ENCODE data around the gene FIS1.
A peak's percentile ranks its signal among the peaks of the same experiment; 100 is the strongest.

FIS1 gene

GRCh38 chr7:101225650-101226049, 19.2 kb downstream of the FIS1 start:
- peaks cover 4 to 52% (median 31%) of the 10 kb centered on the region in 4 experiments for H3K36me3 ChIP-seq (ENCODE audit: control insufficient read depth in 4 of 4, insufficient read depth in 4 of 4, low read length in 3 of 4)
- H3K9me3 ChIP-seq (ENCODE audit: control extremely low read depth in 1 of 5, control insufficient read depth in 4 of 5, insufficient read depth in 2 of 5, low read depth in 1 of 5, low read length in 4 of 5): no peaks in the 10 kb centered on the region
- ChIA-PET POLR2A (no interaction called here), CTCF (interaction anchor here (1.2 to 3.3 kb wide), 3 partner anchors 9 to 19 kb away, joined by 3 to 23 read pairs (median 3); partner anchors contain the start of gene CLDN15)
- H3K27me3 ChIP-seq (replicated peaks in 2 of 5; ENCODE audit: control insufficient read depth in 4 of 5, insufficient read depth in 5 of 5, low read length in 4 of 5): no peaks in the 10 kb centered on the region
- no peak for DNase-seq
- no peak overlapping the region for H3K4me3 ChIP-seq (ENCODE audit: control insufficient read depth in 1 of 7, extremely low read depth in 1 of 7, insufficient read depth in 4 of 7, low read depth in 2 of 7, low read length in 6 of 7)
- H3K27ac ChIP-seq (ENCODE audit: insufficient read depth in 1 of 2, low read depth in 1 of 2, low read length in 2 of 2, poor library complexity in 1 of 2, severe bottlenecking in 2 of 2): no peak overlapping the region
- H3K4me1 ChIP-seq (ENCODE audit: control extremely low read depth in 1 of 4, control insufficient read depth in 4 of 4, insufficient read depth in 4 of 4, low read length in 3 of 4): peaks cover 0 to 4% (median 2%) of the 10 kb centered on the region in 4 experiments
- WGBS (ENCODE audit: insufficient coverage): 99% methylated on average over 5 of the region's 6 CpGs

GRCh38 chr7:101223528-101223927, 21.4 kb downstream of the FIS1 start:
- Histone ChIP-seq H3K27me3 (replicated peaks in 2 of 5; ENCODE audit: control insufficient read depth in 4 of 5, insufficient read depth in 5 of 5, low read length in 4 of 5) (no peaks in the 10 kb centered on the region), H3K4me3 (ENCODE audit: control insufficient read depth in 1 of 7, extremely low read depth in 1 of 7, insufficient read depth in 4 of 7, low read depth in 2 of 7, low read length in 6 of 7) (no peak overlapping the region), H3K36me3 (ENCODE audit: control insufficient read depth in 4 of 4, insufficient read depth in 4 of 4, low read length in 3 of 4) (peaks cover 4 to 50% (median 31%) of the 10 kb centered on the region in 4 experiments), H3K4me1 (ENCODE audit: control extremely low read depth in 1 of 4, control insufficient read depth in 4 of 4, insufficient read depth in 4 of 4, low read length in 3 of 4) (peaks cover 3 to 11% (median 8%) of the 10 kb centered on the region in 4 experiments), H3K27ac (ENCODE audit: insufficient read depth in 1 of 2, low read depth in 1 of 2, low read length in 2 of 2, poor library complexity in 1 of 2, severe bottlenecking in 2 of 2) (no peak overlapping the region), H3K9me3 (ENCODE audit: control extremely low read depth in 1 of 5, control insufficient read depth in 4 of 5, insufficient read depth in 2 of 5, low read depth in 1 of 5, low read length in 4 of 5) (no peaks in the 10 kb centered on the region)
- no peak for DNase-seq
- ChIA-PET POLR2A (no interaction called here), CTCF (interaction anchor here (1.6 kb wide), 1 partner anchor 21 kb away, joined by 6 read pairs; the partner anchor contains the start of gene FIS1)
- 97% methylated on average over 14 of the region's 15 CpGs for WGBS (ENCODE audit: insufficient coverage)

GRCh38 chr7:101222275-101222830, 22.5 kb downstream of the FIS1 start:
- Histone ChIP-seq H3K4me3 (ENCODE audit: control insufficient read depth in 1 of 7, extremely low read depth in 1 of 7, insufficient read depth in 4 of 7, low read depth in 2 of 7, low read length in 6 of 7) (no peak overlapping the region), H3K4me1 (ENCODE audit: control extremely low read depth in 1 of 4, control insufficient read depth in 4 of 4, insufficient read depth in 4 of 4, low read length in 3 of 4) (peaks cover 3 to 18% (median 13%) of the 10 kb centered on the region in 4 experiments), H3K9me3 (ENCODE audit: control extremely low read depth in 1 of 5, control insufficient read depth in 4 of 5, insufficient read depth in 2 of 5, low read depth in 1 of 5, low read length in 4 of 5) (no peaks in the 10 kb centered on the region), H3K36me3 (ENCODE audit: control insufficient read depth in 4 of 4, insufficient read depth in 4 of 4, low read length in 3 of 4) (peaks cover 4 to 45% (median 31%) of the 10 kb centered on the region in 4 experiments), H3K27me3 (replicated peaks in 2 of 5; ENCODE audit: control insufficient read depth in 4 of 5, insufficient read depth in 5 of 5, low read length in 4 of 5) (no peaks in the 10 kb centered on the region), H3K27ac (ENCODE audit: insufficient read depth in 1 of 2, low read depth in 1 of 2, low read length in 2 of 2, poor library complexity in 1 of 2, severe bottlenecking in 2 of 2) (no peak overlapping the region)
- no peak for DNase-seq
- 97% methylated on average over 21 of the region's 27 CpGs for WGBS (ENCODE audit: insufficient coverage)
- POLR2A ChIA-PET: no interaction called here
- CTCF ChIA-PET: interaction anchor here (0.9 to 1.6 kb wide), 4 partner anchors 13 to 22 kb away, joined by 3 to 6 read pairs (median 4); partner anchors contain the start of genes CLDN15 and FIS1

- Histone ChIP-seq H3K4me1 (ENCODE audit: control extremely low read depth in 1 of 4, control insufficient read depth in 4 of 4, insufficient read depth in 4 of 4, low read length in 3 of 4) (peaks cover 3 to 29% (median 25%) of the 10 kb centered on the region in 4 experiments), H3K27me3 (replicated peaks in 2 of 5; ENCODE audit: control insufficient read depth in 4 of 5, insufficient read depth in 5 of 5, low read length in 4 of 5) (no peaks in the 10 kb centered on the region), H3K36me3 (ENCODE audit: control insufficient read depth in 4 of 4, insufficient read depth in 4 of 4, low read length in 3 of 4) (peaks cover 2 to 37% (median 27%) of the 10 kb centered on the region in 4 experiments), H3K27ac (ENCODE audit: insufficient read depth in 1 of 2, low read depth in 1 of 2, low read length in 2 of 2, poor library complexity in 1 of 2, severe bottlenecking in 2 of 2) (no peak overlapping the region), H3K9me3 (ENCODE audit: control extremely low read depth in 1 of 5, control insufficient read depth in 4 of 5, insufficient read depth in 2 of 5, low read depth in 1 of 5, low read length in 4 of 5) (no peaks in the 10 kb centered on the region), H3K4me3 (ENCODE audit: control insufficient read depth in 1 of 7, extremely low read depth in 1 of 7, insufficient read depth in 4 of 7, low read depth in 2 of 7, low read length in 6 of 7) (no peak overlapping the region)
- CTCF ChIA-PET: interaction anchor here (0.7 to 5.5 kb wide), 4 partner anchors 8 to 24 kb away, joined by 3 to 57 read pairs (median 14); partner anchors contain the start of genes CLDN15 and FIS1
- WGBS (ENCODE audit: insufficient coverage): 100% methylated on average over 3 of the region's 5 CpGs
- POLR2A ChIA-PET: interaction anchor here (1.3 kb wide), 1 partner anchor 17 kb away, joined by 3 read pairs; the partner anchor contains the start of gene CLDN15
- no peak for DNase-seq
These were observed 24.6 kb downstream of the FIS1 start for GRCh38 chr7:101220295-101220694.

GRCh38 chr7:101218236-101219125, 26.4 kb downstream of the FIS1 start:
- Histone ChIP-seq H3K9me3 (ENCODE audit: control extremely low read depth in 1 of 5, control insufficient read depth in 4 of 5, insufficient read depth in 2 of 5, low read depth in 1 of 5, low read length in 4 of 5) (no peaks in the 10 kb centered on the region), H3K36me3 (ENCODE audit: control insufficient read depth in 4 of 4, insufficient read depth in 4 of 4, low read length in 3 of 4) (peaks cover 2 to 27% (median 16%) of the 10 kb centered on the region in 4 experiments), H3K4me1 (ENCODE audit: control extremely low read depth in 1 of 4, control insufficient read depth in 4 of 4, insufficient read depth in 4 of 4, low read length in 3 of 4) (peaks cover 3 to 29% (median 25%) of the 10 kb centered on the region in 4 experiments), H3K4me3 (ENCODE audit: control insufficient read depth in 1 of 7, extremely low read depth in 1 of 7, insufficient read depth in 4 of 7, low read depth in 2 of 7, low read length in 6 of 7) (peak overlapping the region; percentile 71 to 98 (median 94)), H3K27ac (ENCODE audit: insufficient read depth in 1 of 2, low read depth in 1 of 2, low read length in 2 of 2, poor library complexity in 1 of 2, severe bottlenecking in 2 of 2) (peak overlapping the region; percentile 83 to 94), H3K27me3 (replicated peaks in 2 of 5; ENCODE audit: control insufficient read depth in 4 of 5, insufficient read depth in 5 of 5, low read length in 4 of 5) (no peaks in the 10 kb centered on the region)
- CTCF ChIA-PET: interaction anchor here (1.0 to 5.5 kb wide), 14 partner anchors 8 to 64 kb away, joined by 3 to 57 read pairs (median 7); partner anchors contain the start of genes CLDN15 and FIS1
- DNase-seq: no peak
- POLR2A ChIA-PET: interaction anchor here (1.0 to 2.1 kb wide), 5 partner anchors 19 to 123 kb away, joined by 3 to 12 read pairs (median 5); partner anchors contain the start of genes CLDN15 and FIS1
- 14% methylated on average over 18 of the region's 26 CpGs for WGBS (ENCODE audit: insufficient coverage)

- no peaks in the 10 kb centered on the region for H3K9me3 ChIP-seq (ENCODE audit: control extremely low read depth in 1 of 5, control insufficient read depth in 4 of 5, insufficient read depth in 2 of 5, low read depth in 1 of 5, low read length in 4 of 5)
- peak within 1 kb of the TSS; percentile 83 to 94 for H3K27ac ChIP-seq (ENCODE audit: insufficient read depth in 1 of 2, low read depth in 1 of 2, low read length in 2 of 2, poor library complexity in 1 of 2, severe bottlenecking in 2 of 2)
- H3K36me3 ChIP-seq (ENCODE audit: control insufficient read depth in 4 of 4, insufficient read depth in 4 of 4, low read length in 3 of 4): peaks cover 2 to 27% (median 10%) of the 10 kb centered on the region in 4 experiments
- peak within 1 kb of the TSS; percentile 71 to 98 (median 94) for H3K4me3 ChIP-seq (ENCODE audit: control insufficient read depth in 1 of 7, extremely low read depth in 1 of 7, insufficient read depth in 4 of 7, low read depth in 2 of 7, low read length in 6 of 7)
- POLR2A ChIA-PET: interaction anchor here (1.0 to 2.1 kb wide), 4 partner anchors 27 to 122 kb away, joined by 3 to 12 read pairs (median 6); partner anchors contain the start of gene FIS1
- peaks cover 3 to 29% (median 25%) of the 10 kb centered on the region in 4 experiments for H3K4me1 ChIP-seq (ENCODE audit: control extremely low read depth in 1 of 4, control insufficient read depth in 4 of 4, insufficient read depth in 4 of 4, low read length in 3 of 4)
- peak; percentile 97 to 99 (median 98) for DNase-seq
- WGBS (ENCODE audit: insufficient coverage): 0% methylated on average over 47 of the region's 57 CpGs
- H3K27me3 ChIP-seq (replicated peaks in 2 of 5; ENCODE audit: control insufficient read depth in 4 of 5, insufficient read depth in 5 of 5, low read length in 4 of 5): no peaks in the 10 kb centered on the region
- CTCF ChIA-PET: interaction anchor here (1.0 to 5.5 kb wide), 14 partner anchors 9 to 65 kb away, joined by 3 to 57 read pairs (median 7); partner anchors contain the start of genes CLDN15 and FIS1
These were observed 27.3 kb downstream of the FIS1 start, which contains the start of the genes PLOD3 and ZNHIT1 for GRCh38 chr7:101217388-101218235. Gene PLOD3 (minus strand): TSS chr7:101217581. CDS start chr7:101217274, 307 bp downstream. Gene ZNHIT1 (plus strand): TSS chr7:101218165. CDS start chr7:101218196, 31 bp downstream.
